Right cardiac atrium (tissue), 5 donors: ENCODE results near the gene MATR3. TPM values are rescaled to one million over a fixed set of nuclear protein-coding genes. Genes with fewer than 3 reads are reported as not detected.
A peak's percentile ranks its signal among the peaks of the same experiment; 100 is the strongest.

Experiments used
- ATAC-seq, 2 donors: fragments of 200-7000 bp; cut with Tn5 transposase; one replicate each; pipeline versions ENCODE4 v1.8.0 to v1.9.1; 2020; ENCODE audit warnings: moderate library complexity in 2 of 2, mild to moderate bottlenecking in 1 of 2
- DNase-seq, 3 donors: peaks; one replicate each; pipeline ENCODE4 v3.0.0-alpha.2; 2020
- H3K27ac ChIP-seq: one replicate; pipeline ENCODE4 v1.5.1; 2013; ENCODE audit warnings: mild to moderate bottlenecking, low read length, control low read depth, moderate library complexity
- H3K27me3 ChIP-seq: one replicate; pipeline ENCODE4 v1.6.1; 2013; ENCODE audit not compliant: control insufficient read depth, insufficient read depth
- H3K4me1 ChIP-seq: one replicate; pipeline ENCODE4 v1.6.1; 2013; ENCODE audit warnings: low read length; ENCODE audit not compliant: control insufficient read depth, insufficient read depth
- H3K4me3 ChIP-seq: one replicate; pipeline ENCODE4 v1.5.1; 2013; ENCODE audit warnings: low read length, control low read depth
- H3K9me3 ChIP-seq: one replicate; pipeline ENCODE4 v1.6.1; 2013; ENCODE audit warnings: low read length; ENCODE audit not compliant: control insufficient read depth
- WGBS: extraction: QIAGEN DNeasy Blood & Tissue Kit; methylation state at CpG from one replicate; pipeline ENCODE4 v1.1.7; 2013; 5-methylcytosine and 5-hydroxymethylcytosine counted together
- intact Hi-C, 4 donors: fragments of 100-400 bp; cut with DNase I; formaldehyde crosslinking; loops; one replicate each; pipeline versions ENCODE4 v1.11.0 to v1.14.0; 2022 to 2023
- polyA plus RNA-seq: library from polyadenylated mRNA; stranded (reverse); fragments of 200-250 nt; gene quantifications from one replicate; pipeline ENCODE4 v1.2.3, GENCODE V29; 2013
- total RNA-seq, 4 donors: library from RNA; stranded (reverse); fragmentation: NEBNext Ultra II Directional; extraction: Animal tissue kit (Norgen Biotek cat#: 25700); gene quantifications; one replicate each; pipeline ENCODE4 v1.2.1, GENCODE V29; 2021
- donor health status: healthy with polysubstance abuse.
- donor health status: DM: no; HTN: yes; CAD: no.
- donor health status: DM: no; HTN: no; CAD: no.
- donor health status: DM: no; HTN: yes; CAD: no; lungs with severe emphysema.
- donor health status: DM: yes; HTN: yes; CAD: no.

The MATR3 gene
- total and polyA plus RNA-seq, 5 donors, result 144 to 162 (median 149) TPM

DNA sequence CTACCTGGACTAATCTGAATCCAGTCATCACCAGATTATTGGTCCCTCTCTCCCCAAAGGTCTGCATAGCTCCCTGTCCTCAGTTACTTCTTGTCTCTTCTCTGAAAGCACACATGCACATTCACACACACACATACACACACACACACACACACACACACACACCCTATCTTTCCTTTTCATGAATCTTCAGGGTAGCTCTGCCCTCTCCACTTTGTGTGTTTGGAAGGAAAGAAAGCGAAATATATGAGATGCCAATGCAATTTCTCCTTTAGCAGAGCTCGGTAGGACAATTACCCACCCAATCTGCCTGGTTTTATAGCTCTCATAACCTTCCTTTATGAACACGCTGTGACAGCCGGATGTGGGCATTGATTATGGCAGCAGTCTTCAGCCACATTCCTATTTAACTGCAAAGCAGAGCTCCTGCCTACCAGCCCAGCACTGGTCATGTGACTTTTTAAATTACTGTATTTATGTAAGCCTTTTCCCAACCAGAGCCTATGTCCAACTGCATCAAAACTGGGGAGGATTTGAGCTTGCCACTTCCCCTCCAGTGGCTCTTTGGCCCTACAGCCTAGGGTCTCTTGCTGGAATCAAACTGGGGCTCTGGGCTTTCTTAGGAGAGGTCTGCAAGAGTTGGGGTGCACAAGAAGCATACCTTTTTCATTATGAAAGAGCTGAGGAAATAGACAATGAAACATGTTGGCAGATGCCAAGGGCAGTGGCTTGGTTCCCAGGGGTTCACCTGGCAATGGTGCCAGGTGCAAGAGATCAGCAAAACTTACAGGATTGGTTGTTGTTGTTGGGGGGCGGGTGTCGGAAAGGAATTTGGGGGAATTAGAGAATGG is 20.8 kb upstream of the MATR3 start:
- no peak for DNase-seq
- Histone ChIP-seq H3K27ac (peak overlapping the region; percentile 96), H3K4me3 (peak overlapping the region; percentile 48), H3K9me3 (no peaks in the 10 kb centered on the region), H3K4me1 (peaks cover 6% of the 10 kb centered on the region), H3K27me3 (no peaks in the 10 kb centered on the region)
- 80% methylated on average over 6 of the region's 6 CpGs for WGBS
- intact Hi-C loops, result no loop called here
- ATAC-seq, result no peak

DNA sequence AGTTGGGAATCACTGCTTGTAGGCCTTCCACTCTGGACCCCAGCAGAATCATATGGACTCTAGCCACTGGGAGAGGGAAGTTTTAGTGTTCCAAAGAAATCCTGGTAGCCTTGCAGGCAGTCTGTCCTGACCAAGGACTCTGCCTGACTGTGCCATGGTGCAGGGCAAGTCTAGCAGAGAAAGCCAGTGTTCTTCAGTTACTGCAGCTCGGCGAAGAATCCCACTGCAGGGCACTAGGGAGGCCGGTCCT is 20.3 kb upstream of the MATR3 start:
- H3K27me3 ChIP-seq, result no peaks in the 10 kb centered on the region
- H3K4me3 ChIP-seq, result peak overlapping the region; percentile 48
- no peaks in the 10 kb centered on the region for H3K9me3 ChIP-seq
- intact Hi-C loops, result no loop called here
- WGBS, result 2% methylated on average over 3 of the region's 3 CpGs
- H3K4me1 ChIP-seq, result peaks cover 4% of the 10 kb centered on the region
- no peak for DNase-seq
- peak; percentile 47 for ATAC-seq
- peak overlapping the region; percentile 96 for H3K27ac ChIP-seq

DNA sequence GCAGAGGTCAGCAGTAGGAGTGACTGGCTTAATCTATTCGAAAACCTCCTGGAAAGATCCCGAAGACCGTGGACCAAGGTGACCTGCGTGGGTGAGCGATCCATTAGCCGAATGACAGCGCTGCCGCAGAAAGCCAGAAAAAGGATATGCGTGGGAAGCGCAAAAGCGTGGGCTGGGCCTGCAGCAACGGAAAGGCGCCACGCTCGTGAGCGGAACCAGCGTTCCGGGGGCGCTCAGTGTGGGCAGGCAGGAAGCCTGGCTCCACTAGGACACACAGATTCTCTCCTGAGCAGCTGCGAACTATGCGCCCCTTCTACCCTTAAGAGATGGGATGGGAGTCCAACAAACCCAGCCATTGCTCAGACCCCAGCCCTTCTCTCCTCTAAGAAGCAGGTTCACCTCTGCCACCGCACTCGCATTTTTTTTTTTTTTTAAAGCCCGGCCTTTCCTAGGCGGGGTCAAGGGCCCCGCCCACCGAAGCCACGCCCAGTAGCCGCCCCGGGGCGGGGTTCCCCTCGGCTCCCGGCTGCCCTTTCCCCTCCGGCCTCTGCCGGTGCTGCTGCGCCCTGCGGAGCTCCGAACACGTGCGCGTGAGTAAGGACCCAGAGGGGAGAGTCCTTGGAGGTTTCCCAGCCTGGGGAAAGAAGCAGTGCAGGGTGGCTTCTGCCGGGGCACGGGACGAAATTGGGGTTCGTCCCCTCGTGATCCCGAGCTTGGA is 19.8 kb upstream of the MATR3 start:
- peaks cover 4% of the 10 kb centered on the region for H3K4me1 ChIP-seq

DNA sequence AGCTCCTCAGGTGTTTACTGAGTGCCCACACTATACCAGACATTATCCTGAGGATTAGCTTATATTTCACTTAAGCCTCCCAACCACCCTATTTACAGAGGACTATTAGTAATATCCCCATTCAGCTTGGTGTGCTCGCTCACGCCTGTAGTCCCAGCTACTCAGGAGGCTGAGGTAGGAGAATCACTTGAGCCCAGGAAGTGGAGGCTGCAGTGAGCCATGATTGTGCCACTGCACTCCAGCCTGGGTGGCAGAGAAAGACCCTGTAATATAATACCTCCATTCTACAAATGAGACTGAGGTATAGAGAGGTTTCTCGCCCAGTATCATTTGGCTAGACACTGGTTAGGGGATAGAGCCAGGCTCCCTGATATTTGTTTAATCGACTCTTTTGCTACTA is 18.0 kb upstream of the MATR3 start:
- no peaks in the 10 kb centered on the region for H3K9me3 ChIP-seq
- H3K27ac ChIP-seq, result no peak overlapping the region
- 95% methylated on average over 4 of the region's 4 CpGs for WGBS
- DNase-seq (no peak), ATAC-seq (no peak)
- no peaks in the 10 kb centered on the region for H3K27me3 ChIP-seq
- intact Hi-C loops, result no loop called here
- H3K4me3 ChIP-seq, result no peak overlapping the region
- H3K4me1 ChIP-seq, result peaks cover 4% of the 10 kb centered on the region

More for the DNA sequence above, 19.8 kb upstream of the MATR3 start:
- ATAC-seq (peak; percentile 98), DNase-seq (peak; percentile 89 to 95 (median 94))
- WGBS, result under 1% methylated on average over 47 of the region's 47 CpGs
- peak overlapping the region; percentile 96 for H3K27ac ChIP-seq
- H3K27me3 ChIP-seq, result no peaks in the 10 kb centered on the region
- peak overlapping the region; percentile 48 for H3K4me3 ChIP-seq
- no peaks in the 10 kb centered on the region for H3K9me3 ChIP-seq
- intact Hi-C loops, result no loop called here

DNA sequence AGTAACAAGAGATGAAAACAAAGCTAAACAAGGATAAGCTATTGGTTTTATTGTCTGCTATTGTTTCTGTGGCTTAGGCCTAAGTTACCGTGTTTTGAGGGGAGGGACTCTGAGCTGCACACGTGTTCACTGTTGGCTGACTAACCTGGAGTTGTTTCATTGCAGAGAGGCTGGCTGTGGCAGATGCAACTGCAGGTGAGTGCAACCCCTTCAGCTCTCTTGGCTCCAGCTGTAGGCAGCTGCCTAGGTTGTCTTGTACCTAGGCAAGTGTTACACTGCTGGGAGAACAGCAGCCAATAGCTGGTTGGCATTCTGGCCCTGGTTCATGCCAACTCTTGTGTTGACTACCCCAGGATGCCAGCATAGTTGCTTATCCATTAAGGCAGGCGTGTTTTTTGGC is 17.6 kb upstream of the MATR3 start:
- Histone ChIP-seq H3K9me3 (no peaks in the 10 kb centered on the region), H3K4me1 (peaks cover 4% of the 10 kb centered on the region), H3K27me3 (no peaks in the 10 kb centered on the region), H3K4me3 (no peak overlapping the region), H3K27ac (peak overlapping the region; percentile 42)
- no peak for DNase-seq
- ATAC-seq, result no peak
- 66% methylated on average over 3 of the region's 3 CpGs for WGBS
- intact Hi-C loops, result no loop called here

DNA sequence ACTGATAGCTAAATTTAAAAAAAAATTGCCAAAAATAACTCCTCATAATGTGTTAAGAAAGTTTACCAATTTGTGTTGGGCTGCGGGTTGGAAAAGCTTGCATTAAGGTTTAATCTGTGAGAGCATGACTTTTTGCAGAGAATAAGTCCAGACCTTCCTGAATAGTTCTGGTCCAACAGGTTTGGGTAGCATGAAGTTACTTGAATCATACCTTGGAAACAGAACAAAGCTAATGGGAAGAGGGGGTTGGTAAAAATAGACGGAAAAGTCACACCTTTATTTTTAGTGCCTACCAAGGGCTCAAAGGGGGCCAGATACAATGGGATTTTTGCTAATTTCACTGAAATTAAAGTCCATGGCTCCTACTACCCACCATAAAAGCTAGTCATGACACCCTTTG is 17.1 kb upstream of the MATR3 start:
- ATAC-seq, result no peak
- WGBS, result 74% methylated on average over 2 of the region's 2 CpGs
- H3K27ac ChIP-seq, result no peak overlapping the region
- H3K4me3 ChIP-seq, result no peak overlapping the region
- intact Hi-C loops, result no loop called here
- H3K27me3 ChIP-seq, result no peaks in the 10 kb centered on the region
- H3K9me3 ChIP-seq, result no peaks in the 10 kb centered on the region
- H3K4me1 ChIP-seq, result peaks cover 4% of the 10 kb centered on the region
- no peak for DNase-seq

DNA sequence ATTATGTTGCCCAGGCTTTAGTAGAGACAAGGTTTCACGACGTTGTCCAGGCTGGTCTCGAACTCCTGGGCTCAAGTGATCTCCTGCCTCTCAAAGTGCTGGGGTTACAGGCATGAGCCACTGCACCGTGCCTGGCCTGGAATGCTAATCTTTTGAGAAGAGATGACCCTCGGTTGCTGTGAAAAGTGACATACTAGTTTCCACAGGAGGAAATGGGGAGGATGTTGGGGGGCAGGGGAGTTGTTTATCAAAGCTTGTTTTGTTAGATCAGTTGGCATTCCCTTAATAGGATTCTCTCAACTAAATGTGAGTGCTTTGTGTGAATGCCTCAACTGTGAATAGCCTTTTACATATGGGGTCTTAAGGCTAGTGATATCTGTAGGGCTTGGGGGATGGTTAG is 16.4 kb upstream of the MATR3 start:
- no peaks in the 10 kb centered on the region for H3K27me3 ChIP-seq
- intact Hi-C loops, result no loop called here
- H3K4me3 ChIP-seq, result no peak overlapping the region
- H3K9me3 ChIP-seq, result no peaks in the 10 kb centered on the region
- peaks cover 4% of the 10 kb centered on the region for H3K4me1 ChIP-seq
- WGBS, result 51% methylated on average over 5 of the region's 5 CpGs
- no peak for ATAC-seq
- peak overlapping the region; percentile 65 for H3K27ac ChIP-seq
- no peak for DNase-seq

DNA sequence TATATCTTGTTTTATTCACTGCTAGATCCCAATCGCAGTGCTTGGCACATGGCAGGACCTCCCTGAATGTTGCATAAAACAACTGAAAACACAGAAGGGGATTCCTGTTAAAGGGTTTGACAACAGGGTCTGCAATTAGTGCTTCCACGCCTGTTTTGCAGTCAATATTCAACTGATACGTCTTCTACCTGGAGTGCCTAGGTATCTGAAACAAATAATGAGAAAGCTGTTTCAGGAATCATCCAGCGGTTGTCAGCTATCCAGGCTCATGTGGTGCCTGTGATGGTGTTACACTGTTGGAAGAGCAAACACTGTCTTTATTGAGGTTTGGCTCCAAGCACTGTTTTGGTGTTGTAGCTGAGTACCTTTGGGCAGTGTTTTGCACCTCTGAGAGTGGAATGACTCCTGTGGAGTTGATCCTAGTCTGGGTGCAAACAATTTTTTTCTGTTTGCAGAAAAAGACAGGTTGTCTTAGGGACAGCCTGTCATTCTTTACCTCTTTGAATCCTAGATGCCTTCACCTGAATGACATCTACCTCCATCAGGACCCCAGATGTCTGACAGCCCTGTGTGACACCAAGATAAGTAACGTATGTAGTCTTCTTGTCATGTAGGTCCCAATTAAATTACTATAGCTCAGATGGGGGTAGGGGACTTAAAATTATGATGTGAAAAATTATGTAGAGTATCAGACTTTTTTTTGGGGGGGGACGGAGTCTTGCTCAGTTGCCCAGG is 14.8 kb upstream of the MATR3 start:
- DNase-seq (no peak), ATAC-seq (no peak)
- H3K9me3 ChIP-seq, result no peaks in the 10 kb centered on the region
- intact Hi-C loops, result no loop called here
- no peak overlapping the region for H3K4me3 ChIP-seq
- H3K27ac ChIP-seq, result no peak overlapping the region
- H3K4me1 ChIP-seq, result peaks cover 4% of the 10 kb centered on the region
- 94% methylated on average over 6 of the region's 6 CpGs for WGBS
- no peaks in the 10 kb centered on the region for H3K27me3 ChIP-seq

DNA sequence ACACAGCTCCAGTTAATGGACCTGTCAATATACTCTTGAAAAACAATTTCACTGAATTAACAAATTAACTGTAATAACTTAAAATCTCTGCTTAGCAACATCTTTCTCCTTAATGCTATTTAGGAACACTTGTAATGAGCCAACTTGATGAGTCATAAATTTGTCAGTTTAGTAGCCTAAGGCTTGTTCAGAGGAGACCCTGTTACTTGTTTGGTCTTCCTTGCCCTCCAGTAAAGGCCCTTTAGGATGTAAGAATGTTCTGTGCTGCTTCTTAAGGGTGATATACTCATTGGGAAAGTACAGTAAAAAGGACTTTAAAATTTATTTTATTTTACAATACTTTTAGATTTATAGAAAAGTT is 11.4 kb upstream of the MATR3 start:
- Histone ChIP-seq H3K9me3 (no peaks in the 10 kb centered on the region), H3K27ac (no peak overlapping the region), H3K4me3 (no peak overlapping the region), H3K27me3 (no peaks in the 10 kb centered on the region), H3K4me1 (no peaks in the 10 kb centered on the region)
- intact Hi-C loops, result no loop called here
- ATAC-seq (no peak), DNase-seq (no peak)

DNA sequence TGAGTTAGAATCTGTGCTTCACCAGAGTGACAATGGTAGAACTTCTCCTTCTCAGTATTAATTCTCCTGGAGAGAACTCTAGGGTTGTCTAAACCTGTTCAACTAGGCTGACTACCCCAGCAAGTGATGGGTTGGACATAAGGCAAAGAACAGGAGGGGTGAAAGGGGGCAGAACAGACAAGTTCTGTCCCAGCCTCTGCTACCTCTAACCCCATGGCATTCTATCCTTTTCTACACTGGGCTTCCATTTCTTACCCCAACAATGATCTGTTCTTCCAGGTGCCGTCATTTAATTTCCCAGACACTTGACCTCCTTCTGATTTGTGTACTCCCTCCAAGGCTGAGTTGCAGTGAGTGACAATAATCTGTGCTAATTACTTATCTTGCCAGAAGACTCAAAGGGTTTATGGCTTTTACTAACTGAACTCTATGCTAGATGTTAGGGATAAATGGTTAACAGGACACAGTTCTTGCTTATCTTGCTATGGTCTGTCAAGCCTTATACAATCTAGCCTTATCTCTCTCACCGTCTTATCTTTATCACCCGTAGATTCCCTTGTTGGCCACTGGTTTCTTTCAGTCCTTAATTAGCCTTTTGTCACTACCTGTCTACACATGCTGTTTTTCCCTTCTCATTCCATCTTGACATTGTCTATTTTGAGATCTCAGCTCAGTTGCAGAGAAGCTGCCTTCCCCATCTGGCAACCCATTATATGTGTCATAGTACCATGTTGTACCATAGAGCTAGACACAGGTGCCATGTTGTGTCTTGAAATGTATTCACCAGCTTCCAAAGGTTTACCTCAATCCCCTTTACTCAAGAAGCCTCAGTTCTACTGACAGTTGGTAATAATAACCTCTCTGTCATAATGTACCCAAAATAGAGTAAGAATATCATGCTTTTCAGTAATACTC is 10.0 kb upstream of the MATR3 start:
- H3K4me3 ChIP-seq, result no peak overlapping the region
- no peaks in the 10 kb centered on the region for H3K9me3 ChIP-seq
- 50% methylated on average over 3 of the region's 3 CpGs for WGBS
- no peaks in the 10 kb centered on the region for H3K4me1 ChIP-seq
- no peak for DNase-seq
- H3K27me3 ChIP-seq, result no peaks in the 10 kb centered on the region
- H3K27ac ChIP-seq, result no peak overlapping the region
- ATAC-seq, result no peak
- intact Hi-C loops, result no loop called here
